SK-N-SH (cell line): ENCODE measurements around the gene CCNL2. TPM values are rescaled to one million over a fixed set of nuclear protein-coding genes. Genes with fewer than 3 reads are reported as not detected.

Source experiments
- CTCF ChIA-PET: fragments of 300-600, 350-600 bp; formaldehyde crosslinking; extraction: SDS; loops from one replicate; lab custom pipeline; 2021; lab: Yijun Ruan, JAX
- POLR2A ChIA-PET: fragments of 350-600 bp; sonication (Branson Sonifier 250); formaldehyde crosslinking; extraction: SDS; loops from one replicate; lab custom pipeline; 2020; ENCODE audit warnings: antibody characterized with exemption, inconsistent platforms; lab: Yijun Ruan, JAX
- DNase-seq: peaks from one replicate; pipeline ENCODE4 v3.0.0; 2012
- H2AFZ ChIP-seq: fragments of 200-600 bp; sonication (generic); 2 replicates; pipeline ENCODE4 v1.8.1; 2016; ENCODE audit warnings: antibody characterized with exemption, mild to moderate bottlenecking, low read depth
- H3F3A ChIP-seq: fragments of 200-600 bp; sonication (generic); replicated peaks from 2 replicates; pipeline ENCODE3; 2016; ENCODE audit warnings: antibody characterized with exemption, mild to moderate bottlenecking; ENCODE audit not compliant: insufficient read depth
- H3K27ac ChIP-seq, 2 experiments: fragments of 200-500 bp in 1 of 2; fragments of 200-600 bp in 1 of 2; sonication (Bioruptor generic) in 1 of 2; sonication (generic), shearing (Covaris generic) in 1 of 2; 2 replicates each; pipeline versions ENCODE4 v1.5.1 to v1.6.1; 2014 to 2016; ENCODE audit warnings: low read depth in 2 of 2, inconsistent platforms in 1 of 2, low read length in 1 of 2, mild to moderate bottlenecking in 1 of 2, mixed read lengths in 1 of 2
- H3K27me3 ChIP-seq: fragments of 200-600 bp; sonication (generic), shearing (Covaris generic); 2 replicates; pipeline ENCODE4 v1.6.1; 2016; ENCODE audit warnings: mixed run types; ENCODE audit not compliant: insufficient read depth
- H3K36me3 ChIP-seq, 2 experiments: fragments of 200-500 bp in 1 of 2; fragments of 200-600 bp in 1 of 2; sonication (Bioruptor generic) in 1 of 2; sonication (generic) in 1 of 2; replicated peaks in 1 of 2; 2 replicates each; pipeline versions ENCODE3 to v1.5.1; 2014 to 2016; ENCODE audit warnings: low read length in 1 of 2, mild to moderate bottlenecking in 1 of 2; ENCODE audit not compliant: insufficient read depth in 2 of 2, control insufficient read depth in 1 of 2
- H3K4me1 ChIP-seq, 2 experiments: fragments of 200-500 bp in 1 of 2; fragments of 200-600 bp in 1 of 2; sonication (Bioruptor generic) in 1 of 2; sonication (generic), shearing (Covaris generic) in 1 of 2; 2 replicates each; pipeline versions ENCODE4 v1.5.1 to v1.6.1; 2014 to 2016; ENCODE audit warnings: low read depth in 1 of 2, low read length in 1 of 2, mixed run types in 1 of 2; ENCODE audit not compliant: insufficient read depth in 2 of 2, control insufficient read depth in 1 of 2
- H3K4me2 ChIP-seq: fragments of 200-600 bp; sonication (generic), shearing (Covaris generic); 2 replicates; pipeline ENCODE4 v1.6.1; 2017; ENCODE audit warnings: mixed run types
- H3K4me3 ChIP-seq, 2 experiments: fragments of 200-500 bp in 1 of 2; fragments of 200-600 bp in 1 of 2; sonication (Bioruptor generic) in 1 of 2; sonication (generic), shearing (Covaris generic) in 1 of 2; 2 replicates each; pipeline versions ENCODE4 v1.5.1 to v1.8.1; 2014 to 2016; ENCODE audit warnings: low read depth in 2 of 2, inconsistent platforms in 1 of 2, low read length in 1 of 2, mild to moderate bottlenecking in 1 of 2, mixed read lengths in 1 of 2, moderate library complexity in 1 of 2
- H3K79me2 ChIP-seq: fragments of 200-600 bp; sonication (generic); 2 replicates; pipeline ENCODE4 v1.8.1; 2017; ENCODE audit warnings: mild to moderate bottlenecking; ENCODE audit not compliant: insufficient read depth
- H3K9ac ChIP-seq: fragments of 200-600 bp; sonication (generic); 2 replicates; pipeline ENCODE4 v1.6.1; 2017; ENCODE audit warnings: mixed run types
- H3K9me2 ChIP-seq: fragments of 200-600 bp; sonication (generic); 2 replicates; pipeline ENCODE4 v1.6.1; 2017; ENCODE audit warnings: mixed run types
- H3K9me3 ChIP-seq: fragments of 200-600 bp; sonication (generic); 2 replicates; pipeline ENCODE4 v1.6.1; 2017; ENCODE audit warnings: mixed run types, mild to moderate bottlenecking, moderate library complexity
- H4K20me1 ChIP-seq: fragments of 200-600 bp; sonication (generic); 2 replicates; pipeline ENCODE4 v1.6.1; 2017; ENCODE audit warnings: mild to moderate bottlenecking, mixed run types; ENCODE audit not compliant: insufficient read depth
- FOXJ3 ChIP-seq: sonication (generic); formaldehyde crosslinking; IDR thresholded peaks from 2 replicates; pipeline ENCODE4 v1.5.1; 2020; ENCODE audit warnings: mild to moderate bottlenecking, missing genetic modification reagents
- FOXM1 ChIP-seq: IDR thresholded peaks from 2 replicates; pipeline ENCODE4 v1.4.0; 2012; ENCODE audit warnings: low read depth, mild to moderate bottlenecking
- GATA2 ChIP-seq: sonication (generic); formaldehyde crosslinking; IDR thresholded peaks from 2 replicates; pipeline ENCODE4 v1.5.0; 2020; ENCODE audit warnings: mild to moderate bottlenecking, missing genetic modification reagents
- MXI1 ChIP-seq: IDR thresholded peaks from 2 replicates; pipeline ENCODE4 v1.6.1; 2012; ENCODE audit warnings: mild to moderate bottlenecking, low read depth, low read length, improper control_type of control experiment
- PBX3 ChIP-seq: IDR thresholded peaks from 2 replicates; pipeline ENCODE4; 2012
- REST ChIP-seq: IDR thresholded peaks from 2 replicates; pipeline ENCODE4 v1.6.1; 2012; ENCODE audit warnings: mild to moderate bottlenecking, low read depth, low read length, moderate library complexity
- USF2 ChIP-seq: fragments of 150-350 bp; IDR thresholded peaks from 2 replicates; pipeline ENCODE4 v1.6.1; 2017; ENCODE audit warnings: antibody characterized with exemption, low read length, low read depth, borderline replicate concordance
- WGBS: methylation state at CpG from one replicate; pipeline ENCODE4 v1.1.6; 2017; ENCODE audit warnings: low lambda C conversion rate; 5-methylcytosine and 5-hydroxymethylcytosine counted together
- polyA plus RNA-seq, 3 experiments: library from polyadenylated mRNA; depleted of rRNA; stranded (reverse); fragments of >200 nt; gene quantifications; 2 replicates each; pipeline ENCODE4 v1.2.3, GENCODE V29; 2012

CCNL2 gene
- polyA plus RNA-seq, 1 of the 3 experiments (the other 2 are of a cell fraction): 362 TPM

- Histone ChIP-seq H4K20me1 (no peaks in the 10 kb centered on the region), H3K27ac (no peak overlapping the region), H3F3A (peaks cover 13% of the 10 kb centered on the region), H3K4me1 (peaks cover 0 to 21% of the 10 kb centered on the region in 2 experiments; a peak in 1 of 4 replicates), H3K4me3 (no peak overlapping the region), H3K27me3 (no peaks in the 10 kb centered on the region), H3K36me3 (peaks cover 0 to 8% of the 10 kb centered on the region in 2 experiments), H3K9me2 (no peaks in the 10 kb centered on the region), H3K9me3 (no peaks in the 10 kb centered on the region), H3K4me2 (no peak overlapping the region), H2AFZ (no peak overlapping the region), H3K9ac (no peak overlapping the region), H3K79me2 (peaks cover 28% of the 10 kb centered on the region)
- CTCF ChIA-PET: interaction anchor here (0.6 to 1.5 kb wide), 5 partner anchors 15 to 127 kb away, joined by 3 to 5 read pairs (median 3); no protein-coding TSS in a partner anchor
- POLR2A ChIA-PET: no interaction called here
- no peak for DNase-seq
- WGBS: 93% methylated on average over 16 of the region's 16 CpGs
- no peak for TF ChIP-seq USF2
- no peak for TF ChIP-seq FOXM1
- no peak for TF ChIP-seq MXI1
- TF ChIP-seq GATA2: no peak
These were observed 21.5 kb downstream of the CCNL2 start for GRCh38 chr1:1377540-1378205.

GRCh38 chr1:1376551-1377226 lies 22.4 kb downstream of the CCNL2 start:
- no peak for DNase-seq
- Histone ChIP-seq H4K20me1 (no peaks in the 10 kb centered on the region), H3K4me3 (no peak overlapping the region), H3K27ac (no peak overlapping the region), H3K4me2 (no peak overlapping the region), H3K4me1 (peaks cover 0 to 27% of the 10 kb centered on the region in 2 experiments; a peak in 1 of 4 replicates), H3F3A (peaks cover 13% of the 10 kb centered on the region), H3K27me3 (no peaks in the 10 kb centered on the region), H3K79me2 (peaks cover 36% of the 10 kb centered on the region), H3K9ac (no peak overlapping the region), H2AFZ (no peak overlapping the region), H3K36me3 (peaks cover 0 to 8% of the 10 kb centered on the region in 2 experiments), H3K9me3 (no peaks in the 10 kb centered on the region), H3K9me2 (no peaks in the 10 kb centered on the region)
- ChIA-PET CTCF (interaction anchor here (0.6 to 1.5 kb wide), 5 partner anchors 8 to 129 kb away, joined by 3 to 6 read pairs (median 3); no protein-coding TSS in a partner anchor), POLR2A (no interaction called here)
- WGBS: 81% methylated on average over 9 of the region's 10 CpGs
- TF ChIP-seq PBX3 (no peak), REST (no peak), FOXJ3 (CRISPR knock-in tag) (no peak)
